Activated T-helper 2 cell treated with anti-CD3 and anti-CD28 coated beads, Interferon-gamma antibody, Interleukin-2, Interleukin-4, amounts not matched to agents 10 μg/mL and 5 μg/mL and 100 μg/mL, durations not matched to agents 14 hours and 24 hours and 36 hours (primary cell): ENCODE measurements around the gene FBXO36. TPM values are rescaled to one million over a fixed set of nuclear protein-coding genes. Genes with fewer than 3 reads are reported as not detected.
"Not testable (repeated sequence)": the region's sequence is repeated elsewhere in the genome, so short reads cannot be mapped to it uniquely, and the experiment has no call there.

Experiments used
- DNase-seq: peaks from one replicate; pipeline ENCODE4 v3.0.0; 2021; ENCODE audit warnings: low spot score
- H3K27ac Mint-ChIP-seq: one replicate; pipeline ENCODE4 v1.8.0; 2021; ENCODE audit warnings: mixed read lengths
- H3K27me3 Mint-ChIP-seq: one replicate; pipeline ENCODE4 v1.8.0; 2021; ENCODE audit warnings: low read depth, mixed read lengths
- H3K36me3 Mint-ChIP-seq: one replicate; pipeline ENCODE4 v1.8.0; 2021; ENCODE audit warnings: low read depth, mixed read lengths
- H3K4me1 Mint-ChIP-seq: one replicate; pipeline ENCODE4 v1.8.0; 2021; ENCODE audit warnings: low read depth, mixed read lengths
- H3K4me3 Mint-ChIP-seq: one replicate; pipeline ENCODE4 v1.8.0; 2021; ENCODE audit warnings: low read depth, mild to moderate bottlenecking, moderate library complexity, mixed read lengths
- H3K9me3 Mint-ChIP-seq: one replicate; pipeline ENCODE4 v1.8.0; 2021; ENCODE audit warnings: mixed read lengths
- intact Hi-C: fragments of 100-400 bp; cut with micrococcal nuclease; formaldehyde crosslinking; loops from one replicate; pipeline ENCODE4 v1.15.1; 2023
- total RNA-seq: library from RNA; stranded (reverse); gene quantifications from 2 replicates; pipeline ENCODE4 v1.2.3, GENCODE V29; 2022

Gene FBXO36
- total RNA-seq, 1 donor from 2014 or later, result 0.66 TPM

GRCh38 chr2:229947544-229947943, 25.2 kb downstream of the FBXO36 start:
- intact Hi-C loops, result no loop called here
- no peaks in the 10 kb centered on the region for H3K9me3 Mint-ChIP-seq
- H3K27ac Mint-ChIP-seq, result no peak overlapping the region

GRCh38 chr2:229952256-229952835, 30.0 kb downstream of the FBXO36 start:
- intact Hi-C loops, result no loop called here
- Mint-ChIP-seq H3K4me1 (peaks cover 5% of the 10 kb centered on the region), H3K4me3 (no peak overlapping the region), H3K27ac (no peak overlapping the region), H3K9me3 (no peaks in the 10 kb centered on the region), H3K27me3 (no peaks in the 10 kb centered on the region), H3K36me3 (no peaks in the 10 kb centered on the region)
- DNase-seq, result no peak

More at GRCh38 chr2:229947544-229947943, 25.2 kb downstream of the FBXO36 start:
- Mint-ChIP-seq H3K36me3 (no peaks in the 10 kb centered on the region), H3K4me1 (peaks cover 10% of the 10 kb centered on the region), H3K4me3 (no peak overlapping the region), H3K27me3 (no peaks in the 10 kb centered on the region)
- no peak for DNase-seq

- intact Hi-C loops, result no loop called here
These were observed 33.4 kb downstream of the FBXO36 start for GRCh38 chr2:229955663-229956062.

GRCh38 chr2:229956491-229956890, 34.2 kb downstream of the FBXO36 start:
- no peaks in the 10 kb centered on the region for H3K36me3 Mint-ChIP-seq
- DNase-seq, result no peak
- intact Hi-C loops, result no loop called here
- no peak overlapping the region for H3K27ac Mint-ChIP-seq
- no peaks in the 10 kb centered on the region for H3K27me3 Mint-ChIP-seq
- no peak overlapping the region for H3K4me3 Mint-ChIP-seq
- no peaks in the 10 kb centered on the region for H3K9me3 Mint-ChIP-seq
- no peaks in the 10 kb centered on the region for H3K4me1 Mint-ChIP-seq

More at GRCh38 chr2:229955663-229956062, 33.4 kb downstream of the FBXO36 start:
- Mint-ChIP-seq H3K27ac (no peak overlapping the region), H3K4me3 (no peak overlapping the region), H3K9me3 (no peaks in the 10 kb centered on the region), H3K36me3 (no peaks in the 10 kb centered on the region), H3K4me1 (no peaks in the 10 kb centered on the region), H3K27me3 (no peaks in the 10 kb centered on the region)
- no peak for DNase-seq

- DNase-seq, H3K9me3 Mint-ChIP-seq, H3K27me3 Mint-ChIP-seq, H3K27ac Mint-ChIP-seq, H3K4me3 Mint-ChIP-seq, H3K4me1 Mint-ChIP-seq, H3K36me3 Mint-ChIP-seq, intact Hi-C loops: not testable (repeated sequence)
These were observed 41.3 kb downstream of the FBXO36 start for GRCh38 chr2:229963596-229963995.

- H3K27ac Mint-ChIP-seq, result no peak overlapping the region
- H3K36me3 Mint-ChIP-seq, result no peaks in the 10 kb centered on the region
- H3K9me3 Mint-ChIP-seq, result no peaks in the 10 kb centered on the region
- DNase-seq, result no peak
- H3K4me3 Mint-ChIP-seq, result no peak overlapping the region
- no peaks in the 10 kb centered on the region for H3K27me3 Mint-ChIP-seq
- no peaks in the 10 kb centered on the region for H3K4me1 Mint-ChIP-seq
- intact Hi-C loops, result no loop called here
These were observed 47.6 kb downstream of the FBXO36 start for GRCh38 chr2:229969921-229970320.

GRCh38 chr2:229970406-229970805, 48.1 kb downstream of the FBXO36 start:
- Mint-ChIP-seq H3K4me1 (no peaks in the 10 kb centered on the region), H3K27ac (no peak overlapping the region), H3K36me3 (no peaks in the 10 kb centered on the region), H3K9me3 (no peaks in the 10 kb centered on the region), H3K27me3 (no peaks in the 10 kb centered on the region), H3K4me3 (no peak overlapping the region)
- no peak for DNase-seq
- intact Hi-C loops, result no loop called here

GRCh38 chr2:229971298-229971790, 49.0 kb downstream of the FBXO36 start:
- Mint-ChIP-seq H3K4me3 (no peak overlapping the region), H3K27ac (no peak overlapping the region), H3K36me3 (no peaks in the 10 kb centered on the region), H3K4me1 (no peaks in the 10 kb centered on the region), H3K27me3 (no peaks in the 10 kb centered on the region), H3K9me3 (no peaks in the 10 kb centered on the region)
- no peak for DNase-seq
- intact Hi-C loops, result no loop called here

- no peak overlapping the region for H3K27ac Mint-ChIP-seq
- intact Hi-C loops, result no loop called here
- no peak overlapping the region for H3K4me3 Mint-ChIP-seq
- no peaks in the 10 kb centered on the region for H3K36me3 Mint-ChIP-seq
- H3K4me1 Mint-ChIP-seq, result no peaks in the 10 kb centered on the region
- no peak for DNase-seq
- no peaks in the 10 kb centered on the region for H3K9me3 Mint-ChIP-seq
- H3K27me3 Mint-ChIP-seq, result no peaks in the 10 kb centered on the region
These were observed 52.0 kb downstream of the FBXO36 start for GRCh38 chr2:229974266-229974665.

- DNase-seq, result no peak
- H3K27me3 Mint-ChIP-seq, result no peaks in the 10 kb centered on the region
- H3K36me3 Mint-ChIP-seq, result no peaks in the 10 kb centered on the region
- peaks cover 2% of the 10 kb centered on the region for H3K4me1 Mint-ChIP-seq
- no peak overlapping the region for H3K4me3 Mint-ChIP-seq
- H3K27ac Mint-ChIP-seq, result no peak overlapping the region
- intact Hi-C loops, result no loop called here
- no peaks in the 10 kb centered on the region for H3K9me3 Mint-ChIP-seq
These were observed 58.3 kb downstream of the FBXO36 start for GRCh38 chr2:229980431-229981184.

GRCh38 chr2:229993236-229993635, 70.9 kb downstream of the FBXO36 start:
- intact Hi-C loops, result no loop called here
- no peaks in the 10 kb centered on the region for H3K4me1 Mint-ChIP-seq
- H3K27me3 Mint-ChIP-seq, result peaks cover 1% of the 10 kb centered on the region
- no peak overlapping the region for H3K27ac Mint-ChIP-seq
- no peak for DNase-seq
- H3K4me3 Mint-ChIP-seq, result no peak overlapping the region
- no peaks in the 10 kb centered on the region for H3K36me3 Mint-ChIP-seq
- H3K9me3 Mint-ChIP-seq, result no peaks in the 10 kb centered on the region

- Mint-ChIP-seq H3K4me3 (no peak overlapping the region), H3K9me3 (no peaks in the 10 kb centered on the region), H3K4me1 (peaks cover 3% of the 10 kb centered on the region), H3K27me3 (peaks cover 1% of the 10 kb centered on the region), H3K36me3 (no peaks in the 10 kb centered on the region), H3K27ac (no peak overlapping the region)
- intact Hi-C loops, result no loop called here
- DNase-seq, result no peak
These were observed 74.0 kb downstream of the FBXO36 start for GRCh38 chr2:229996320-229996719.

- Mint-ChIP-seq H3K27ac (no peak overlapping the region), H3K36me3 (no peaks in the 10 kb centered on the region), H3K27me3 (no peaks in the 10 kb centered on the region), H3K4me3 (no peak overlapping the region), H3K4me1 (peaks cover 3% of the 10 kb centered on the region), H3K9me3 (no peaks in the 10 kb centered on the region)
- intact Hi-C loops, result no loop called here
- no peak for DNase-seq
These were observed 75.3 kb downstream of the FBXO36 start for GRCh38 chr2:229997565-229997964.
